H9 (cell line): ENCODE results near the gene LONP2. TPM values are rescaled to one million over a fixed set of nuclear protein-coding genes. Genes with fewer than 3 reads are reported as not detected.

Experiments used
- DNase-seq: peaks from one replicate; pipeline ENCODE4 v3.0.0-alpha.2; 2017
- H2AFZ ChIP-seq: one replicate; pipeline ENCODE4 v1.6.1; 2013; ENCODE audit warnings: mild to moderate bottlenecking, low read length, control low read depth, moderate library complexity
- H2AK5ac ChIP-seq: 2 replicates; pipeline ENCODE4 v1.6.1; 2013; ENCODE audit warnings: low read length, control low read depth, mixed read lengths; ENCODE audit not compliant: insufficient read length
- H2BK120ac ChIP-seq: one replicate; pipeline ENCODE4 v1.6.1; 2013; ENCODE audit warnings: low read depth, mild to moderate bottlenecking, low read length, control low read depth, inconsistent platforms; ENCODE audit not compliant: poor library complexity, severe bottlenecking
- H2BK12ac ChIP-seq: 2 replicates; pipeline ENCODE4 v1.6.1; 2013; ENCODE audit warnings: low read length, control low read depth, mixed read lengths, low read depth; ENCODE audit not compliant: insufficient read length
- H2BK15ac ChIP-seq: 2 replicates; pipeline ENCODE4 v1.6.1; 2013; ENCODE audit warnings: low read depth, low read length, control low read depth
- H2BK20ac ChIP-seq: one replicate; pipeline ENCODE4 v1.6.1; 2013; ENCODE audit warnings: low read depth, mild to moderate bottlenecking, low read length, control low read depth, inconsistent platforms; ENCODE audit not compliant: poor library complexity, severe bottlenecking
- H2BK5ac ChIP-seq: 2 replicates; pipeline ENCODE4 v1.6.1; 2013; ENCODE audit warnings: low read length, control low read depth, mixed read lengths; ENCODE audit not compliant: insufficient read length
- H3K14ac ChIP-seq: 2 replicates; pipeline ENCODE4 v1.6.1; 2013; ENCODE audit warnings: low read length, control low read depth; ENCODE audit not compliant: insufficient read depth
- H3K18ac ChIP-seq: 2 replicates; pipeline ENCODE4 v1.6.1; 2013; ENCODE audit warnings: low read depth, mild to moderate bottlenecking, mixed read lengths, low read length, control low read depth; ENCODE audit not compliant: insufficient read length
- H3K23ac ChIP-seq: 2 replicates; pipeline ENCODE4 v1.6.1; 2013; ENCODE audit warnings: low read length, control low read depth, mixed read lengths, low read depth; ENCODE audit not compliant: insufficient read length
- H3K23me2 ChIP-seq: 2 replicates; pipeline ENCODE4 v1.6.1; 2013; ENCODE audit warnings: low read depth, mild to moderate bottlenecking, mixed read lengths, low read length, control low read depth; ENCODE audit not compliant: insufficient read length, poor library complexity, severe bottlenecking
- H3K27ac ChIP-seq: 2 replicates; pipeline ENCODE4 v1.5.1; 2013; ENCODE audit warnings: low read length, control low read depth, mixed read lengths, low read depth; ENCODE audit not compliant: insufficient read length
- H3K27me3 ChIP-seq: 2 replicates; pipeline ENCODE4 v1.6.1; 2013; ENCODE audit warnings: low read length, control low read depth, inconsistent platforms; ENCODE audit not compliant: insufficient read depth
- H3K4ac ChIP-seq: 2 replicates; pipeline ENCODE4 v1.6.1; 2013; ENCODE audit warnings: low read depth, mild to moderate bottlenecking, control low read depth, inconsistent platforms, low read length, moderate library complexity
- H3K4me1 ChIP-seq: 2 replicates; pipeline ENCODE4 v1.6.1; 2013; ENCODE audit warnings: low read length, control low read depth, inconsistent platforms; ENCODE audit not compliant: insufficient read depth
- H3K4me2 ChIP-seq: 2 replicates; pipeline ENCODE4 v1.6.1; 2013; ENCODE audit warnings: low read length, control low read depth, mixed read lengths; ENCODE audit not compliant: insufficient read length, insufficient read depth
- H3K56ac ChIP-seq: 2 replicates; pipeline ENCODE4 v1.6.1; 2013; ENCODE audit warnings: low read depth, mild to moderate bottlenecking, mixed read lengths, low read length, control low read depth; ENCODE audit not compliant: insufficient read length
- H3K79me1 ChIP-seq: 2 replicates; pipeline ENCODE4 v1.6.1; 2013; ENCODE audit warnings: low read depth, mild to moderate bottlenecking, moderate library complexity, low read length, control low read depth, inconsistent platforms; ENCODE audit not compliant: insufficient read depth, poor library complexity, severe bottlenecking
- H3K79me2 ChIP-seq: 2 replicates; pipeline ENCODE4 v1.6.1; 2013; ENCODE audit warnings: low read length, control low read depth, inconsistent platforms; ENCODE audit not compliant: insufficient read depth
- H3K9ac ChIP-seq: 2 replicates; pipeline ENCODE4 v1.6.1; 2013; ENCODE audit warnings: low read length, control low read depth, mixed read lengths; ENCODE audit not compliant: insufficient read length; ENCODE audit errors: extremely low read depth
- H3K9me3 ChIP-seq: one replicate; pipeline ENCODE4 v1.6.1; 2013; ENCODE audit warnings: low read depth, low read length, inconsistent platforms; ENCODE audit not compliant: control insufficient read depth
- H3T11ph ChIP-seq: one replicate; pipeline ENCODE4 v1.6.1; 2013; ENCODE audit warnings: mild to moderate bottlenecking, low read length, control low read depth, inconsistent platforms
- H4K20me1 ChIP-seq: one replicate; pipeline ENCODE4 v1.6.1; 2013; ENCODE audit not compliant: control insufficient read depth, insufficient read length, insufficient read depth
- H4K5ac ChIP-seq: 2 replicates; pipeline ENCODE4 v1.6.1; 2013; ENCODE audit warnings: low read depth, mild to moderate bottlenecking, mixed read lengths, low read length, control low read depth; ENCODE audit not compliant: insufficient read length
- H4K8ac ChIP-seq: replicated peaks from 2 replicates; pipeline ENCODE4 v1.6.1; 2013; ENCODE audit warnings: low read length, control low read depth, mixed read lengths, low read depth; ENCODE audit not compliant: insufficient read length
- H4K91ac ChIP-seq: 2 replicates; pipeline ENCODE4 v1.6.1; 2013; ENCODE audit warnings: low read depth, mild to moderate bottlenecking, moderate library complexity, mixed read lengths, low read length, control low read depth; ENCODE audit not compliant: insufficient read length
- H3K27ac Mint-ChIP-seq, 3 experiments: 2 replicates in 2 of 3; 3 replicates in 1 of 3; pipeline ENCODE4 v1.8.0; 2020 to 2021; ENCODE audit warnings: mixed read lengths in 3 of 3, mild to moderate bottlenecking in 1 of 3, moderate library complexity in 1 of 3
- H3K27me3 Mint-ChIP-seq: 2 replicates; pipeline ENCODE4 v1.8.0; 2021; ENCODE audit warnings: low read depth, mild to moderate bottlenecking, moderate library complexity, mixed read lengths
- H3K36me3 Mint-ChIP-seq, 3 experiments: 2 replicates in 2 of 3; 3 replicates in 1 of 3; pipeline ENCODE4 v1.8.0; 2020 to 2021; ENCODE audit warnings: low read depth in 3 of 3, mixed read lengths in 3 of 3; ENCODE audit not compliant: insufficient read depth in 1 of 3
- H3K4me1 Mint-ChIP-seq, 2 experiments: 2 replicates each; pipeline ENCODE4 v1.8.0; 2020; ENCODE audit warnings: mixed read lengths in 2 of 2
- H3K4me3 Mint-ChIP-seq, 2 experiments: 2 replicates in 1 of 2; 3 replicates in 1 of 2; pipeline ENCODE4 v1.8.0; 2020 to 2021; ENCODE audit warnings: mild to moderate bottlenecking in 2 of 2, mixed read lengths in 2 of 2, moderate library complexity in 1 of 2
- H3K9me3 Mint-ChIP-seq, 2 experiments: 2 replicates in 1 of 2; 3 replicates in 1 of 2; pipeline ENCODE4 v1.8.0; 2020; ENCODE audit warnings: mild to moderate bottlenecking in 2 of 2, mixed read lengths in 2 of 2, moderate library complexity in 1 of 2
- WGBS: extraction: QIAGEN DNeasy Blood & Tissue Kit; methylation state at CpG from one replicate; pipeline ENCODE4 v1.1.7; 2013; ENCODE audit warnings: missing lambda C conversion rate, low lambda C conversion rate, mixed read lengths; ENCODE audit not compliant: insufficient read length; ENCODE audit errors: extremely low coverage; 5-methylcytosine and 5-hydroxymethylcytosine counted together
- total RNA-seq: library from RNA; stranded (reverse); gene quantifications from 2 replicates; pipeline ENCODE4 v1.2.1, GENCODE V29; 2021
- TF ChIP-seq, protein P1 (sequence below): fragments of 200-600 bp; sonication (generic); conservative IDR thresholded peaks from 3 replicates; pipeline ENCODE4 v1.8.0; 2021; ENCODE audit warnings: antibody characterized with exemption, mild to moderate bottlenecking

Gene LONP2
- total RNA-seq, 1 experiment from 2014 or later = 27.8 TPM

DNA sequence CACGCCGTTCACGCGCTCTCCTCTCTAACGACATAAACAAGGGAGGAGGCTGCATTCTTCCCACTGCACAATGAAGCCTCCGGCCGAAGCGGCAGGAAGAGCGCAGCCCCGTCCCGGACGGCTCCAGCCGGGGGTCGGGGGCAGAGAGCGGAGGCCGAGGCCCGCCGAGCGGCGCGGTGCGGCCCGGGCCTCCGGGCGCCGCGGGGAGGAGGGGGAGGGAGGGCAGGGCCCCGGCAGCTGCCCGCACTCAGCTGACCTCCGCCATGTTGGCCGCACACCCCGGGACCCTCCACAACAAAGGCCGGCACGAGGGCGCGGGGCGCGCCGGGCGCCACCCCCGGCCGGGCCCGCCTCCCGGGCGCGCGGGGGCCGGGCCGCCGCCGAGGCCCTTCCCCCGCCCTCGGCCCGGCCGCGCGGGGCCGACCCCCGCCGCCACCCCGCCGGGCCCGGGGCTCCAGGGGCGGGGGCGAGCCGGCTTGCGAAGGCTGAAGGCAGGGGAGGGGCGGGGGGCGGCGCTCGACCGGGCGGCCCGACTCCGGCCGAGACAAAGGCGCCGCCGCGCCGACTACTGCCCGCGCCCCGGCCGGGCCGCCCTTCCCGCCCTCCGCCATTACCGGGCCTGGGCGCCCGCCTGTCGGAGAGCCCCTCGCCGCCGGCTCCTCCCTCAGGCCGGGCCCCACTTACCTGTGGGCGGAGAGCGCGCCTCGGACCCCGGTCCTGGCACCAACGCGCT lies 140.6 kb downstream of the LONP2 start:
- no peaks in the 10 kb centered on the region for H4K20me1 ChIP-seq
- H3K27ac Mint-ChIP-seq = peak overlapping the region; percentile 85 to 99 (median 96)
- H3K9me3 Mint-ChIP-seq = 0 out of 5 replicates have a peak, but pooled peaks cover 0 to 3% of the 10 kb centered on the region in 2 experiments
- H3K36me3 Mint-ChIP-seq = peaks cover 0 to 2% (median 0%) of the 10 kb centered on the region in 3 experiments; a peak in 2 of 7 replicates
- no peak overlapping the region for H2BK15ac ChIP-seq
- H3K23me2 ChIP-seq = peaks cover 10% of the 10 kb centered on the region
- peak overlapping the region; percentile 36 for H4K5ac ChIP-seq
- H2BK20ac ChIP-seq = no peak overlapping the region
- H3K79me2 ChIP-seq = peaks cover 42% of the 10 kb centered on the region; the same call in 1 of the 2 replicates
- H3K56ac ChIP-seq = no peak overlapping the region
- peaks cover 26 to 44% of the 10 kb centered on the region in 2 experiments for H3K4me1 Mint-ChIP-seq
- H2BK5ac ChIP-seq = no peak overlapping the region
- H4K91ac ChIP-seq = no peak overlapping the region
- TF ChIP-seq, protein P1, sequence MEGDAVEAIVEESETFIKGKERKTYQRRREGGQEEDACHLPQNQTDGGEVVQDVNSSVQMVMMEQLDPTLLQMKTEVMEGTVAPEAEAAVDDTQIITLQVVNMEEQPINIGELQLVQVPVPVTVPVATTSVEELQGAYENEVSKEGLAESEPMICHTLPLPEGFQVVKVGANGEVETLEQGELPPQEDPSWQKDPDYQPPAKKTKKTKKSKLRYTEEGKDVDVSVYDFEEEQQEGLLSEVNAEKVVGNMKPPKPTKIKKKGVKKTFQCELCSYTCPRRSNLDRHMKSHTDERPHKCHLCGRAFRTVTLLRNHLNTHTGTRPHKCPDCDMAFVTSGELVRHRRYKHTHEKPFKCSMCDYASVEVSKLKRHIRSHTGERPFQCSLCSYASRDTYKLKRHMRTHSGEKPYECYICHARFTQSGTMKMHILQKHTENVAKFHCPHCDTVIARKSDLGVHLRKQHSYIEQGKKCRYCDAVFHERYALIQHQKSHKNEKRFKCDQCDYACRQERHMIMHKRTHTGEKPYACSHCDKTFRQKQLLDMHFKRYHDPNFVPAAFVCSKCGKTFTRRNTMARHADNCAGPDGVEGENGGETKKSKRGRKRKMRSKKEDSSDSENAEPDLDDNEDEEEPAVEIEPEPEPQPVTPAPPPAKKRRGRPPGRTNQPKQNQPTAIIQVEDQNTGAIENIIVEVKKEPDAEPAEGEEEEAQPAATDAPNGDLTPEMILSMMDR = no peak
- H3K9me3 ChIP-seq = no peaks in the 10 kb centered on the region
- no peak overlapping the region for H4K8ac ChIP-seq
- H3K9ac ChIP-seq = peak overlapping the region; percentile 97
- peak overlapping the region; percentile 99 for H3K4me2 ChIP-seq
- peak overlapping the region; percentile 75 for H2BK12ac ChIP-seq
- H3K18ac ChIP-seq = peak overlapping the region; percentile 98
- no peak overlapping the region; the same call in 1 of the 2 replicates for H3K4ac ChIP-seq
- peak; percentile 69 for DNase-seq
- peak overlapping the region; percentile 100 for H3K14ac ChIP-seq
- no peak overlapping the region for H3K23ac ChIP-seq
- H3T11ph ChIP-seq = peak overlapping the region; percentile 86
- no peak overlapping the region for H2AFZ ChIP-seq
- H2BK120ac ChIP-seq = no peak overlapping the region
- H3K27me3 ChIP-seq = no peaks in the 10 kb centered on the region
- H3K4me1 ChIP-seq = peaks cover 2% of the 10 kb centered on the region; the same call in 1 of the 2 replicates
- no peaks in the 10 kb centered on the region for H3K79me1 ChIP-seq
- peak overlapping the region; percentile 65 for H3K27ac ChIP-seq
- no CpG with 5 or more reads among the region's 103 CpGs for WGBS
- no peaks in the 10 kb centered on the region; the same call in 1 of the 2 replicates for H3K27me3 Mint-ChIP-seq
- H3K4me3 Mint-ChIP-seq = peak overlapping the region; percentile 90 to 99
- no peak overlapping the region for H2AK5ac ChIP-seq
